T-helper 2 cell (primary cell): ENCODE results near the gene COG1.
A peak's percentile ranks its signal among the peaks of the same experiment; 100 is the strongest.

Experiments
- DNase-seq, 5 experiments: peaks; one replicate each; pipeline versions ENCODE4 v3.0.0 to v3.0.0-alpha.2; 2012 to 2022

Gene COG1

GRCh38 chr17:73168667-73169066 is 24.2 kb upstream of the COG1 start:
- DNase-seq, result no peak

GRCh38 chr17:73170324-73170723 is 22.5 kb upstream of the COG1 start:
- no peak for DNase-seq

- DNase-seq, result no peak
Observed at GRCh38 chr17:73172252-73172651, 20.6 kb upstream of the COG1 start.

GRCh38 chr17:73174126-73174525 is 18.7 kb upstream of the COG1 start:
- DNase-seq, result no peak

GRCh38 chr17:73175962-73176565 is 16.8 kb upstream of the COG1 start:
- DNase-seq, result no peak

- no peak for DNase-seq
Observed at GRCh38 chr17:73179387-73179786, 13.5 kb upstream of the COG1 start.

GRCh38 chr17:73179878-73180277 is 13.0 kb upstream of the COG1 start:
- no peak for DNase-seq

- no peak for DNase-seq
Observed at GRCh38 chr17:73182616-73183310, 10.1 kb upstream of the COG1 start.

GRCh38 chr17:73184136-73184993 is 8.5 kb upstream of the COG1 start:
- no peak for DNase-seq

- no peak for DNase-seq
Observed at GRCh38 chr17:73186283-73187050, 6.4 kb upstream of the COG1 start.

- DNase-seq, result no peak
Observed at GRCh38 chr17:73187203-73187769, 5.6 kb upstream of the COG1 start.

- DNase-seq, result no peak
Observed at GRCh38 chr17:73188011-73188410, 4.8 kb upstream of the COG1 start.

GRCh38 chr17:73189417-73190099 is 3.3 kb upstream of the COG1 start:
- peak in 1 of 5 experiments; percentile 25 for DNase-seq

GRCh38 chr17:73191443-73192205 is 1.2 kb upstream of the COG1 start:
- peak; percentile 21 to 78 (median 46) for DNase-seq

GRCh38 chr17:73192206-73192893 is 505 bp upstream of the COG1 start:
- DNase-seq, result peak in 4 of 5 experiments; percentile 40 to 81 (median 54)

GRCh38 chr17:73194514-73195222 is 1.8 kb downstream of the COG1 start:
- DNase-seq, result no peak

GRCh38 chr17:73196500-73196899 is 3.6 kb downstream of the COG1 start:
- no peak for DNase-seq

- DNase-seq, result no peak
Observed at GRCh38 chr17:73197161-73197560, 4.3 kb downstream of the COG1 start.

GRCh38 chr17:73198201-73198929 is 5.5 kb downstream of the COG1 start:
- no peak for DNase-seq
